ENCODE measurements around the gene GALNT11.
A peak's percentile ranks its signal among the peaks of the same experiment; 100 is the strongest.

GALNT11 gene

GRCh38 chr7:152158801-152159587 lies 133.5 kb downstream of the GALNT11 start:
- DNase-seq: peak; percentile 18 to 56 (median 45)

- no peak for DNase-seq
These were observed 135.7 kb downstream of the GALNT11 start for GRCh38 chr7:152161171-152161570.

- no peak for DNase-seq
These were observed 136.8 kb downstream of the GALNT11 start for GRCh38 chr7:152162287-152162686.
